Inflammatory macrophage treated with lipopolysaccharide for 1 hour (primary cell): ENCODE data around the gene SRD5A2.

Source experiments
- DNase-seq, 2 donors: peaks; one replicate each; pipeline ENCODE4 v3.0.0-alpha.2; 2020 to 2022

SRD5A2 gene

GRCh38 chr2:31580321-31581117 is at the start of gene SRD5A2:
SRD5A2 (minus strand) TSS chr2:31580938; CDS start chr2:31580900, 38 bp downstream.
- no peak for DNase-seq

GRCh38 chr2:31606509-31606908 is 25.8 kb upstream of the SRD5A2 start:
- DNase-seq = no peak

DNA sequence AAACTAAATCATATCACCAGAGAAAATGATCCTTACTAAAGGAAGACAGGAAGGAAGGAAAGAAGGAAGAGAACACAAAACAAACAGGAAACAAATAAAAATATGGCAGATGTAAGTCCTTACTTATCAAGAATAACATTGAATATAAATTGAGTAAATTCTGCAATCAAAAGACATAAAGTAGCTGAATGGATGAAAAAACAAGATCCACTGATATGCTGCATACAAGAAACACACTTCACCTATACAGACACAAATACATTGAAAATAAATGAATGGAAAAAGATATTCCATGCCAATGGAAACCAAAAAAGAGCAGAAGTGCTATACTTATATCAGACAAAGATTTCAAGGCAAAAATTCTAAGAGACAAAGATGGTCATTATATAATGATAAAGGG is 18.0 kb upstream of the SRD5A2 start:
- no peak for DNase-seq

DNA sequence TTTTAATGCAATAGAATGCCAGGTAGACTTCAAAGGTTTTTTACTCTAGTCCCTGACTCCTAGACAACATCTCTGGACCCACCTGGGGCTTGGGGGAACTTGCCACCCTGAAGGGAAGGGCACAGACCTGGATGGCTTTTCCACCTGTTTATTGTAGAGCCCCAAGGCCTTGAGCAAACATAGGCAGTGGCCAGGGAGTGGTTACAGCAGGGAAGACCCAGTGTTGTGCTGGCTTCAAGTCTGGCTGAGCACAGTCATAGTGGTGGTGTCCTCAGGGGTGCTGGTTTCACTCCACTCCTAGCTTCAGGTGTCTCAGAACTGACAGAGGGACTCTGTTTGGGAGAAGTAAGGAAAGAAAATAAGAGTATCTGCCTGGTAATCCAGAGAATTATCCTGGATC is 5.5 kb upstream of the SRD5A2 start:
- no peak for DNase-seq

- no peak for DNase-seq
These were observed 522 bp upstream of the SRD5A2 start for GRCh38 chr2:31581124-31581795.

GRCh38 chr2:31579996-31580320 is 780 bp downstream of the SRD5A2 start:
- DNase-seq = no peak

- no peak for DNase-seq
These were observed 2.4 kb downstream of the SRD5A2 start for GRCh38 chr2:31578316-31578715.

- no peak for DNase-seq
These were observed 3.6 kb downstream of the SRD5A2 start for GRCh38 chr2:31577143-31577542.

DNA sequence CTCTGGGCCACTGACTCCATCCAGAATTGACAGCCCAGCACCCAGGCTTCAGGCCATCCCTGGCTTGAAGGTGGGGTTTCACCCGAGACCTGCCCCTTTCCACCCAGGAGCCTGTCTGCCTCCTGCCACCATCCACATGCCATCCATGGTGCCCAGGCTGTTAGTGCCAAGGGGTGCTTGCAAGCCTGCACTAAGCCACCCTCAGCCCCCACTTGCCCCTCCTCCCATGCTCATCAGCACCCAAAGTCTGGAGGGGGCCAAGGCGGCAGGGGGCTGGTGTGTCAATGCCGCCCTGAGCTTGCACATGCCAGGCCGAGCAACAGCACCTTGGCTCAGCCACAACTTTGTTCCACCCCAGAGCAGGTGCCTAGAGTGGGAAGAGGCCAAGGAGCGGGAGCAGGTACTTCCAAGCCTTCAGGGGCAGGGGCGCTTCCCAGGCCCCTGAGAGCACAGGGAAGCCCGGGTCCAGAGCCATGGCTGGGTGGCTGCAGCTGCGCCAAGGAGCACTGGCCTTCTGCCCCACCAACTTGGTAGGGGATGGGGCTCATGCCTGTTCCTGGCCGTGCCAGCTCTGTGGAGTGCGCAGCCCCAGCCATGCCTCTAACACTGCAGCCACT is 12.0 kb downstream of the SRD5A2 start:
- DNase-seq = no peak

- no peak for DNase-seq
These were observed 13.1 kb downstream of the SRD5A2 start for GRCh38 chr2:31567679-31568078.

DNA sequence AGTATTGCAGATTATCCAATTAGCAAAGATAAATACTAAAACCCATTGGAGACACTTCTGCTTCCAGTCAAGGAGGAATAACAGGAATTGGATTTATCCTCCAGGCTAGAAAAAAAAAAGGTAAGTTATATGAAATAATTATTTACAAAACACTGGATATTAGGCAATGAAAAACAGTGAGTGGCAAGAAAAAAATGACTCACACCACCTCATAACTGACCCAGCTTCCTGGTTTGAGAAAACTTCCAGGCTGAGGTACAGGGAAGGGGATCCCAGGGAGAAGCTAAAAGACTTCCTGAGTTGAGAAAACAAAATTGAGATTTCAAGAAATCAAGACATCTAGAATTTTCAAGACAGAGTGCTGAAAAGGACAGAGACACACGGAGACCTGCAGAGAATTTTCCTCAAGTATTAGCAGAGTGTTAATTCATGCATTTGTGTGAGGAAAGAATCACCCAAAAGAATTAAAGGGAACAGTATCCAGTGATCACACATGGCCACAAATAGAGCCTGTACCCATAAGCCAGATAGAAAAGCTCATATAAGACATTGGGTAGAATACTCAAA is 17.4 kb downstream of the SRD5A2 start:
- no peak for DNase-seq

- no peak for DNase-seq
These were observed 18.9 kb downstream of the SRD5A2 start for GRCh38 chr2:31561823-31562222.

- DNase-seq = no peak
These were observed 22.1 kb downstream of the SRD5A2 start for GRCh38 chr2:31558401-31559295.

DNA sequence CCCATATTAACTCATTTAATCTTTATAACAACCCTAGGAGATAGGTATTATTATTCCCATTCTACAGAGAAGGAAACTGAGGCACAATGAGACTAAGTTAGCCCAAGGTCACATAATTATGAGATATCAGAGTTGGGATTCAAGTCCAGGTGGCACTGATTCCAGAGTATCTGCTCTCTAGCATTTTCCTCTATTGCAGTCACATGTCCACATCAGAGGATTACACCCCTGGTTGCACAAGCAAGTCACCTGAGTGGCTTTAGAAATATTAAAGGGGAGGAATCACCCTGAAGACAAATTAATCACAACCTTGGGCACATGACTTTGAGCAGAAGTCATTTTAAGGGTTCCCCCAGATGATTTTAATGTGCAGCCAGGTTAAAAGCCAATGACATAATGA is 23.8 kb downstream of the SRD5A2 start:
- no peak for DNase-seq

GRCh38 chr2:31555967-31556706 is 24.6 kb downstream of the SRD5A2 start:
- DNase-seq = no peak

- no peak for DNase-seq
These were observed 27.4 kb downstream of the SRD5A2 start for GRCh38 chr2:31553362-31553761.

DNA sequence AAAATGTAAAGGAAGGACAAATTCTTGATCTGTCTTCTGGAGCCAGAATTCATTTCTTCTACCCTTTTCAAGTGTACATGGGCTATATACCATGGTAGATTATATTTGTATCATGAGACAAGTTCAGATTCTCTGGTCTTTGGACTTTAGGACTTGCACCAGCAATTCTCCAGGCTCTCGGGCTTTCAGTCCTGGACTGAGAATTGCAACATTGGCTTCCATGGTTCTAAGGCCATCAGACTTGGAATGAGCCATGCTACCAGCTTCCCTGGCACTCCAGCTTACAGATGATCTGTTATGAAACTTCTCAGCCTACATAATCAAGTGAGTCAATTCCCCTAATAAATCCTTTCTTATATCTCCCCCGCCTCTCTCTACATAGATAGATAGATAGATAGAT is 33.3 kb downstream of the SRD5A2 start:
- DNase-seq = no peak

DNA sequence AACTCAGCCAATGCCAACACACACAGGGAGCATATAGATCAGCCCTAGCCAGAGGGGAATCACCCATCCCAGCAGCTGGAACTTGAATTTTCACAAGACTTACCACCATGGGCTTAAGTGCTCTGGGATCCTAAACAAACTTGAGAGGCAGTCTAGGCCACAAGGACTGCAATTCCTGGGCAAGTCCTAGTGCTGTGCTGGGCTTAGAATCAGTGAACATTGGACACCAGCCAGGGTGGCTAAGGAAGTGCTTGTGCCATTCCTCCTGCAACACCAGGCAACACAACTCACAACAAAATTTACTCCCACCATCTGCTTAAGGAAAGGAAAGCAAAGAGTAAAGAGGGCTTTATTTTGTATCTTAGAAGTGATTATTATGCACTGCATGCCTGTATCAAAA is 38.9 kb downstream of the SRD5A2 start:
- DNase-seq = no peak

- no peak for DNase-seq
These were observed 41.2 kb downstream of the SRD5A2 start for GRCh38 chr2:31539505-31539904.

GRCh38 chr2:31535768-31536167 is 45.0 kb downstream of the SRD5A2 start:
- DNase-seq = no peak

DNA sequence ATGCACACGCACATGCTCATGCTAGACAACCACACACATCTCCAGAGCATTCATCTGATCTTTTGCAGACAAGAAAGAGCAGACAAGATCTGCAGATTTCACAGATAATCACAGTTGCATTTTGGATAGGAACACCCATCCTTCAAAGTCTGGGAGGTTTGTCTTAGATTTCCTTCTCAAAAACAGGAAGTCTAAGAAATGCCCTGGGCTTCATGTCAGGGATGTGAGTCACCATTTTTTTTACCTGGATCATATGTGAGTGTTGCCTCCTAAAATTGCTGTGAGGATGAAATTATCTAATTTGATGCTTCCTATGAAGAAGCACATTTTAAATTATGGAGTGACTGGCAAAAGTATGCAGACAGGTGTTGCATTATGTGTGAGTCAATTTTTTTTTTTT is 46.1 kb downstream of the SRD5A2 start:
- no peak for DNase-seq

- DNase-seq = no peak
These were observed 47.7 kb downstream of the SRD5A2 start for GRCh38 chr2:31533036-31533435.
